Glomerular endothelial cell (primary cell): Measurements from ENCODE around the gene C1RL. TPM values are rescaled to one million over a fixed set of nuclear protein-coding genes. Genes with fewer than 3 reads are reported as not detected.
"Not testable (repeated sequence)": the region's sequence is repeated elsewhere in the genome, so short reads cannot be mapped to it uniquely, and the experiment has no call there.

ENCODE experiments used
- DNase-seq: peaks from one replicate; pipeline ENCODE4 v3.0.0-alpha.2; 2011; ENCODE audit warnings: low read depth, low spot score; ENCODE audit errors: extremely low read depth
- total RNA-seq: library from RNA; depleted of rRNA; stranded (reverse); fragments of >200 nt; gene quantifications from 2 replicates; pipeline ENCODE4 v1.2.3, GENCODE V29; 2015

C1RL gene
- total RNA-seq, 1 donor from 2014 or later: 21.6 TPM

- no peak for DNase-seq
These were observed 8.7 kb upstream of the C1RL start for GRCh38 chr12:7117670-7118069.

- no peak for DNase-seq
These were observed 7.9 kb upstream of the C1RL start for GRCh38 chr12:7116916-7117315.

GRCh38 chr12:7116196-7116595, 7.2 kb upstream of the C1RL start:
- DNase-seq: no peak

- no peak for DNase-seq
These were observed 5.8 kb upstream of the C1RL start for GRCh38 chr12:7114851-7115250.

- DNase-seq: no peak
These were observed 5.0 kb upstream of the C1RL start for GRCh38 chr12:7114008-7114407.

DNA sequence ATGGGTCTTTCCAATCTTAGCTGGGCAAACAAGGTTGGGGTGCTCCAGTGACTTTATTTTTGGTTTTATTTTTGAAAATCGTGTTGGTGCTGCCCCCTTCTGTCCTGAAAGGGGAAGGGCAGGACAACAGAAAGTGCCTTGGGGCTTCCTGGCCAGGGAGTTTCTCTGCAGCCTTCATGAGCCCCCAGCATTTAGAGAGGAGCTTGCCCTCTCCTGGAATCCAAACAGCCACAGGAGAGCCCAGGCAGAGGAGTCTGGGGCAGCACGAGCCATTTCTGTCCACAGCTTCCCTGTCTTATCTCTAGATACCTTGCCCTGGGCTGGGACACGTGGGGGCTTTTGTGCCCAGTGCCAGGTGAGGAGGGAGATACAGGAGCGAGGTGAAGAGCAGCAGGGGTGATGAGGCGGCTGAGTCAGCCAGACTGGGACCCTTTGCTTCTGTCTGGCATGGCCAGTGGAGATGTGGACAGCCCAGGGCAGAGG, 4.4 kb upstream of the C1RL start:
- DNase-seq: no peak

DNA sequence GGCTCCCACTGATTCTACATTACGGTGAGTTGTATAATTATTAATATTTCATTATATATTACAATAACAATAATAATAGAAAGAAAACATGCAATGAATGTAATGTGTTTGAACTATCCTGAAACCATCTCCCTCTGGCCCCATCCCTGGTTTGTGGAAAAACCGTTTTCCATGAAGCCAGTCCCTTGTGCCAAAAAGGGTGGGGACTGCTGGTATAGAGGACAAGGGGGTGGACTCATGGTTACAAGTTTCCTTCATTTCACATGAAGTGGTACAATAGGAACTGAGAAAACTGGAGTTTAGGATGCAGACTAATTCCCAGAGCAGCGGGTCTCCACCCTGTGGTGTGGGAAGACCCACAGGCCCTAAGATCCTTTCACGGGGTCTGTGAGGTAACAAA, 3.0 kb upstream of the C1RL start:
- no peak for DNase-seq

GRCh38 chr12:7110661-7111060, 1.6 kb upstream of the C1RL start:
- no peak for DNase-seq

DNA sequence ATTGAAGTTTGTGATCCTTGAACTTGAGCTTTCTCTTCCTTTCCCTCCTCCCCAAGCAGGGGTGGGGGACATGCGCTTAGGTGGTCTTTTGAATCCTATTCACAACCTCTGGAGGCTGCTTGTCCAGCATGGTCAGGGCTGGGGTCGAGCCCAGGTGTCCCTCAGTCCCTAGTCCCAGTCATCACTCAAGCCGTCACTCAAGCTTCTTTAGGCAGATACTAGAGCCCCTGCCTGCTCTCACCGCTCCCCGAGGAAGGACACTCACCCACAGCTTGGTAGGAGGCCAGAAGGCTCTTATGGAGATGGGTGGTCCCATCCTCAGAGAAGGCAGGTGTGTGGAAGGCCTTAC, 532 bp upstream of the C1RL start:
- DNase-seq: no peak

DNA sequence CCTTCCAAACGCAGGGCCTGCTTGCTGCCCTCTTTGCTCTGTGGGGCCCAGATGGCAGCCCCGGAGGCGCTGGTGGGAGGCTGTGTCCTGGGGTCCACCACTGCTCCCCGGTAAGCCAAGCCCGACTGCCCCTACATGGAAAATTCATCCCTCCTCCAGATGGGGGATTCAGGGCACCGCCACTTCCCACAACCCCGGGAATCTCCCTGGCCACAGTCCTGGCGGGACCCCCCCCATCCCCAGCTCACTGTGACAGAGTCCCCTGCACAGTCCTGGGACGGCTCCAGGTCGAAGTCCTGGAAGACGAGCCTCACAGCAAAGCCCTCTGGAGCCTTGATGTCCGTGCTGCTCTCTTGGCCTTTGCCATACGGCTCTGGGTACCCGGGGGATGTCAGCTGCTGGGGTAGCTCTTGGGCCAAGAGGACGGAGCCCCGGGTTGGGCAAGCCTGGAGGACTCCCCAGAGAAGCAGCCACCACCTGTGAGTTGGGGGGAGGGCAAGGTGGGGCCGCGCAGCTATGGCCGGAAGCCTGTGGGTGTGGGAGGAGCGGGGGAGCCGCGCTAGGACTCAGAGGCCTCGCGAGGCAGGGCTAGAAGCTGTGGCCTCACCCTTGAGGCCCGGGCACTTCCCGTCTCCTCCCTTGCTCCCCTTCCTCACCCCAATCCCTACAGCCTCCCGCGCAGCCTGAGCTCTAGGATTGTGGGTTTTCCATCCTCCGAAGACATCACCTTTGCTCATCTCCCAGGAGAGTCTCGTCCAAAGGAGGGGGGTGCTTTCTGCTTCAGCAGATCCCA, 815 bp downstream of the C1RL start:
- no peak for DNase-seq

DNA sequence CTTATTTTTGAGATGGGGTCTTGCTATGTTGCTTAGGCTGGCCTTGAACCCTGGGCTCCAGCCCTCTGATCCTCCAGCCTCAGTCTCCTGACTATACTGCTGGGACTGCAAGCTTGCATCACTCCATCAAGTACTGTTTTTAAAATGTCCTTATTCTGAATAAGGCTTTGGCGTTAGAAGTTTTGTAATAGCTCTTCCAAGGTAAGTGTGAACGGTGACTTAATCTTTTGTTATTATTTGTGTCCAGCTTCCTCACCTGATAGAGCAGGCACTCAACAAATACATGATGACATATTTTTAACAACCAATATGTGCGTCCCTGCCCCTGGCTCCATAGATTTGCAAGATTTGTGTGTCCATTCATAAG, 1.4 kb downstream of the C1RL start:
- DNase-seq: no peak

GRCh38 chr12:7107181-7107580, 1.8 kb downstream of the C1RL start:
- DNase-seq: not testable (repeated sequence)

- no peak for DNase-seq
These were observed 2.9 kb downstream of the C1RL start for GRCh38 chr12:7106082-7106481.

DNA sequence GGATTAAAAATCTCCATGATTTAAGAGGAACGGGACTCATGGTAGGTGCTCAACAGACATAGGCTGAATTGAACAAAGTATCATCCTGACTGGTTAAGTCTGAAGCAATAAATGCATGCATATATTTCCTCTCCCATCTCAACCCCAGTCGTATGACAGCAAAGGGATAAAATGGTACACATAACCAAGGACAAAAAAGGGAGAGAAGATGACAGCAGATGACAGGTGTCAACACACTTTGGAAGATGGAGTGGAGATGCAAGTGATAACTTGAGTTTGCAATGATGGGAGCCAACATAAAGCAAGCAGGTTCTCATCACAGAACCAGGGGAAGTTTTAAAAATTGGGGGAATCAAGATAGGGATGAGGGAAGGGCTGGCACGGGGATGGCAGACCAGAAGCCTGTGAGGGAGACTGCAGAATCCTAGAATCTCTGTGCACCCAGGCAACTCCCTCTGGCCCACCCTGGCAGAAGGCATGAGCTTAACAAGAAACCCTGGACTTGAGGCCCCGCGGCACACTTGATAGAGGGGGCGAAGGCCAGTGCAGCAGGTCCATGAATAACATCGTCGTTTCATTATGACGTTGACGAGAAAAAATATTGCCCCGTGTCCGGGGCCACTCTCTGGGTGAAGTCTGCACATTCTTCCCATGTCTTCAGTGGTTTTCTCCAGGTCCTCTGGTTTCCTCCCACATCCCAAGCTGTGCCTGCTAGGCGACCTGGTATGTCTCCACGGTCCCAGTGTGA, 5.0 kb downstream of the C1RL start:
- DNase-seq: no peak

DNA sequence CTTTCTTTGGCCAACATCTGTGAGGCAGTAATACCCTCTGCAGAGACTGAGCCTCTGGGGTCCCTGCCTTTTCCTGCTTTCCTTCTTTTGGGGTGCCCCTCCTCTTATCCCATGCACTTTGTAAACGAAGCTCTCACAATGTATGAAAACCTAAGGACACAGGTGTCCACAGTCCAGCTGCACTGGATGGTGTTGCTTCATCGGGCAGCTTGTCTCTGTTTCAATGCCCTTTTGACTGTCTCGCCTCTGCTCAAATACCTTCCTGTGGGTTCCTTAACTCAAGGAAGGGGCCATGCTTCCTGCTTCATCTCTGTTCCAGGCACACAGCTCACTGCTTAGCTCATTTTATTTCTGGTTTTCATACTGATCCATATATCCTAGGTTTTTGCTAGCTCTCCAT, 6.4 kb downstream of the C1RL start:
- DNase-seq: no peak

GRCh38 chr12:7101694-7102131, 7.3 kb downstream of the C1RL start:
- DNase-seq: no peak

DNA sequence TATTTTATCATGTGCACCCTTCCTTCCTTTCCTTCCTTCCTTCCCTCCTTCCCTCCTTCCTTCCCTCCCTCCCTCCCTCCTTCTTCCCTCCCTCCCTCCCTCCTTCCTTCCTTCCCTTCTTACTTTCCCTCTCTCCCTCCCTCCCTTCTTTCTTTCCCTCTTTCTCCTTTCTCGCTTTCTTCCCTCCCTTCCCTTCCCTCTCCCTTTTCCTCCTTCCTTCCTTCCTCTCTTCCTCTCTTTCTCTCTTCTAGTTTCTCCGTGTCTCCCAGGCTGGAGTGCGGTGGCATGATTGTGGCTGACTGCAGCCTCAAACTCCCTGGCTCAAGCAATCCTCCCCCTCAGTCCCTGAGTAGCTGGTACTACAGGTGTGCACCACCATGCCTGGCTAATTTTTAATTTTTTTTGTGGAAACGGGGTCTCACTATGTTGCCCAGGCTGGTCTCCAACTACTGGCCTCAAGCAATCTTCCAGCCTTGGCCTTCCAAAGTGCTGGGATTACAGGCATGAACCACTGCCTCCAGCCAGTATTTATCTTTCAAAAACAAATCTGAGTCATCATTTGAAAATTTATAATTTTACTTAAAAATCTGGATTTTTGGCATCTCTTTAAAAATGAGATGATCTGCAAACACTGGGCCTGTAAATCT, 7.8 kb downstream of the C1RL start:
- no peak for DNase-seq

DNA sequence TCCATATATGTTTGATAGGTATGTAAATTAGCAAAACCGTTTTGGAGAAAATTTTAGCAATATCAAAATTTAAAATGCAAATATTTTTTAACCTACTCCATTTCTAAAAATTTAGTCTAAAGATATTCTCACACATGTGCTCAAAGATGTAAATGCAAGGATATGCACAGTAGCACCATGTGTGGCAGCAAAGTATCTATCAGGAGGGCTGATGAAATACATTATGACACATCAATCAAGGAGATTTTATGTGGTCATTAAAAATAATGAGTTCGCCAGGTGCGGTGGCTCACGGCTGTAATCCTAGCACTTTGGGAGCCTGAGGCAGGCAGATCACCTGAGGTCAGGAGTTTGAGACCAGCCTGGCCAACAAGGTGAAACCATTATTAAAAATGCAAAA, 8.8 kb downstream of the C1RL start:
- DNase-seq: no peak

DNA sequence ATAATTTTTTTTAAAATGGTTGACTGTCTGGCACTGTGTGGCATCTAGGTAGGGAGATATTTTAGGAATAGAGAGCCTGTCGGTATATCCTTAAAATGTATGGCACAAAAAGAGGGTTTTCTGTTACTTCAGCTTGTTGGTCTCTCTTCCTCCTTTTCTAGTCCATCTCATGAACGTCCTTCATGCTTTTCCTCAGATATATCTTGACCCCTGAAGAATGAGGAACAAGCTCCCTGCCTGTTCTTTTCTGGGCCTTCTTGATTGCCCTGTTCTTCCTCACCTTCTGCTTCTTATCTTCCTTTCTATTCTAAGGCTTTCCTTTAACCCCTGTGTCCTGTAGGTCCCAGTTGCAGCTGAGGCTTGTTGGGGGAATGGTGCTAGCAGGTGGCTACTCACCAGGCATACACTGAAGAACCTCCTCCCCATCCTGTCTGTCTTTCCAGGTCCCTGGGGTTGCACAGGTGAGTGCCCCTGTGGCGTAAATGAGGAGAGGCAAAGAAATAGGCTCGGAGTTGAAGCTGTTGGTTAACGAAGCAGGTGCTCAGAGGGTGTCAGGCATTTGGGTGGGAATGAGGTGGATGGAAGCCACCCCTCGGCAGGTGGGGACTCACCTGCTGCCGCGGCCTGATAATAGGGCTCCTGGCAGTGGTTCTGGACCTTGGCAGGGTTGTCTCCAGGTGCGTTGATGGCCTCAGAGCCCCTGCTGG, 9.6 kb downstream of the C1RL start:
- no peak for DNase-seq

GRCh38 chr12:7096979-7097378, 12.0 kb downstream of the C1RL start:
- DNase-seq: no peak
